ENCODE data around the gene ITGA8.

Gene ITGA8

GRCh38 chr10:15491856-15492642 lies 227.7 kb downstream of the ITGA8 start:
- no peak overlapping the region for H3K4me3 ChIP-seq (replicated peaks; ENCODE audit: low read depth, low read length)
- no peak for DNase-seq (ENCODE audit: extremely low read depth, low read depth)
- no peak for TF ChIP-seq CTCF (IDR thresholded peaks at IDR 0.05; ENCODE audit: low read depth, low read length, missing control alignments)

- H3K4me3 ChIP-seq (replicated peaks; ENCODE audit: low read depth, low read length): no peak overlapping the region
- no peak for TF ChIP-seq CTCF (IDR thresholded peaks at IDR 0.05; ENCODE audit: low read depth, low read length, missing control alignments)
- DNase-seq (ENCODE audit: extremely low read depth, low read depth): no peak
These were observed 230.3 kb downstream of the ITGA8 start for GRCh38 chr10:15489431-15489830.

DNA sequence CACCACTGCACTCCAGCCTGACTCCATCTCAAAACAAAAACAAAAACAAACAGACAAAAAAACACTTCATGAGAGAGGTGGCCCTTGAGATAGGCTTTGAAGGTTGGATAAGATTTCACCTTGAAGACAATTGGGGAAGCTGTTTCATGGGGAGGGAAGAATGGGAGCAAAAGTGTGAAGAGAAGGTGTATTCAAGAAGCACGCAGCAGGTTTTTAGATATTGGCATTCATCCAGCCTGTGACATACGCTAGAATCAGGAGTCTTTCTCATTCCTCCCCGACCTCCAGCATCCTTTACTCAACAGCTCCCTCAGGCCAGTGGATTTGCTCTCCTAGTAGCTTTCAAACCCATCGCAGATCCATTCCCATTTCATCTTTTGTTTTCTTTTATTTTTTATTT lies 232.3 kb downstream of the ITGA8 start:
- TF ChIP-seq CTCF (IDR thresholded peaks at IDR 0.05; ENCODE audit: low read depth, low read length, missing control alignments): no peak
- no peak overlapping the region for H3K4me3 ChIP-seq (replicated peaks; ENCODE audit: low read depth, low read length)
- DNase-seq (ENCODE audit: extremely low read depth, low read depth): no peak

GRCh38 chr10:15486404-15486803 lies 233.3 kb downstream of the ITGA8 start:
- H3K4me3 ChIP-seq (replicated peaks; ENCODE audit: low read depth, low read length): no peak overlapping the region
- no peak for DNase-seq (ENCODE audit: extremely low read depth, low read depth)
- no peak for TF ChIP-seq CTCF (IDR thresholded peaks at IDR 0.05; ENCODE audit: low read depth, low read length, missing control alignments)

- no peak overlapping the region for H3K4me3 ChIP-seq (replicated peaks; ENCODE audit: low read depth, low read length)
- no peak for DNase-seq (ENCODE audit: extremely low read depth, low read depth)
- no peak for TF ChIP-seq CTCF (IDR thresholded peaks at IDR 0.05; ENCODE audit: low read depth, low read length, missing control alignments)
These were observed 233.9 kb downstream of the ITGA8 start for GRCh38 chr10:15485684-15486316.

- DNase-seq (ENCODE audit: extremely low read depth, low read depth): no peak
- no peak overlapping the region for H3K4me3 ChIP-seq (replicated peaks; ENCODE audit: low read depth, low read length)
- TF ChIP-seq CTCF (IDR thresholded peaks at IDR 0.05; ENCODE audit: low read depth, low read length, missing control alignments): no peak
These were observed 234.7 kb downstream of the ITGA8 start for GRCh38 chr10:15485027-15485426.
